ENCODE data around the gene TDRD12.

The TDRD12 gene

GRCh38 chr19:32743021-32743420 is 23.5 kb downstream of the TDRD12 start:
- TF ChIP-seq POLR2AphosphoS5 (IDR thresholded peaks at IDR 0.05; ENCODE audit: low read depth, low read length), result no peak
- no peak for TF ChIP-seq FOXP2 (optimal IDR thresholded peaks at IDR 0.05; ENCODE audit: borderline replicate concordance, extremely low read depth, extremely low read length, insufficient read depth)
- no peak for TF ChIP-seq SIN3A (IDR thresholded peaks at IDR 0.05; ENCODE audit: borderline replicate concordance, insufficient read depth, low read length)
- no peak for TF ChIP-seq REST (IDR thresholded peaks at IDR 0.05; ENCODE audit: insufficient read depth in 1 of 2, low read depth in 2 of 2, low read length in 2 of 2)
- TF ChIP-seq TAF1 (IDR thresholded peaks at IDR 0.05; ENCODE audit: borderline replicate concordance, insufficient read depth, low read length), result no peak

- TF ChIP-seq TAF1 (IDR thresholded peaks at IDR 0.05; ENCODE audit: borderline replicate concordance, insufficient read depth, low read length) (no peak), SIN3A (IDR thresholded peaks at IDR 0.05; ENCODE audit: borderline replicate concordance, insufficient read depth, low read length) (no peak), REST (IDR thresholded peaks at IDR 0.05; ENCODE audit: insufficient read depth in 1 of 2, low read depth in 2 of 2, low read length in 2 of 2) (no peak), POLR2AphosphoS5 (IDR thresholded peaks at IDR 0.05; ENCODE audit: low read depth, low read length) (no peak), FOXP2 (optimal IDR thresholded peaks at IDR 0.05; ENCODE audit: borderline replicate concordance, extremely low read depth, extremely low read length, insufficient read depth) (no peak)
These were observed 23.9 kb downstream of the TDRD12 start for GRCh38 chr19:32743447-32743846.

GRCh38 chr19:32744555-32745325 is 25.2 kb downstream of the TDRD12 start:
- TF ChIP-seq POLR2AphosphoS5 (IDR thresholded peaks at IDR 0.05; ENCODE audit: low read depth, low read length) (no peak), SIN3A (IDR thresholded peaks at IDR 0.05; ENCODE audit: borderline replicate concordance, insufficient read depth, low read length) (no peak), TAF1 (IDR thresholded peaks at IDR 0.05; ENCODE audit: borderline replicate concordance, insufficient read depth, low read length) (no peak), FOXP2 (optimal IDR thresholded peaks at IDR 0.05; ENCODE audit: borderline replicate concordance, extremely low read depth, extremely low read length, insufficient read depth) (no peak), REST (IDR thresholded peaks at IDR 0.05; ENCODE audit: insufficient read depth in 1 of 2, low read depth in 2 of 2, low read length in 2 of 2) (no peak)

GRCh38 chr19:32748497-32748896 is 28.9 kb downstream of the TDRD12 start:
- TF ChIP-seq TAF1 (IDR thresholded peaks at IDR 0.05; ENCODE audit: borderline replicate concordance, insufficient read depth, low read length) (no peak), SIN3A (IDR thresholded peaks at IDR 0.05; ENCODE audit: borderline replicate concordance, insufficient read depth, low read length) (no peak), POLR2AphosphoS5 (IDR thresholded peaks at IDR 0.05; ENCODE audit: low read depth, low read length) (no peak), REST (IDR thresholded peaks at IDR 0.05; ENCODE audit: insufficient read depth in 1 of 2, low read depth in 2 of 2, low read length in 2 of 2) (no peak), FOXP2 (optimal IDR thresholded peaks at IDR 0.05; ENCODE audit: borderline replicate concordance, extremely low read depth, extremely low read length, insufficient read depth) (no peak)
